HG03565 (cell line): ENCODE measurements around the gene TRIOBP.
"Not testable (repeated sequence)": the region's sequence is repeated elsewhere in the genome, so short reads cannot be mapped to it uniquely, and the experiment has no call there.

ENCODE experiments used
- ATAC-seq: cut with Tn5 transposase; IDR thresholded peaks from one replicate; pipeline ENCODE4 v1.9.1; 2021; ENCODE audit warnings: mild to moderate bottlenecking, moderate library complexity; ENCODE audit not compliant: unreplicated experiment

Gene TRIOBP

GRCh38 chr22:37696657-37697537 lies at the start of gene TRIOBP:
Gene TRIOBP (plus strand): TSS chr22:37697048. CDS start chr22:37701366, 4,318 bp downstream.
- no peak for ATAC-seq

GRCh38 chr22:37647317-37647716 lies 49.5 kb upstream of the TRIOBP start:
- no peak for ATAC-seq

- no peak for ATAC-seq
These were observed 48.9 kb upstream of the TRIOBP start for GRCh38 chr22:37647928-37648327.

GRCh38 chr22:37650463-37651136 lies 46.2 kb upstream of the TRIOBP start:
- no peak for ATAC-seq

GRCh38 chr22:37654563-37655251 lies 42.1 kb upstream of the TRIOBP start:
- no peak for ATAC-seq

GRCh38 chr22:37655252-37655563 lies 41.6 kb upstream of the TRIOBP start:
- no peak for ATAC-seq

- not testable (repeated sequence) for ATAC-seq
These were observed 40.3 kb upstream of the TRIOBP start for GRCh38 chr22:37656583-37656982.

GRCh38 chr22:37657590-37658132 lies 39.2 kb upstream of the TRIOBP start:
- no peak for ATAC-seq

- ATAC-seq = peak; percentile 70
These were observed 38.4 kb upstream of the TRIOBP start, which contains the start of gene PDXP for GRCh38 chr22:37658133-37659065. Gene PDXP (plus strand): TSS chr22:37658723. CDS start chr22:37658783, 60 bp downstream.

GRCh38 chr22:37659066-37659896 lies 37.6 kb upstream of the TRIOBP start:
- peak; percentile 3 for ATAC-seq

- ATAC-seq = no peak
These were observed 36.7 kb upstream of the TRIOBP start for GRCh38 chr22:37659897-37660708.

GRCh38 chr22:37660709-37661045 lies 36.2 kb upstream of the TRIOBP start:
- ATAC-seq = no peak

- ATAC-seq = no peak
These were observed 35.5 kb upstream of the TRIOBP start for GRCh38 chr22:37661160-37661924.

GRCh38 chr22:37662039-37662438 lies 34.8 kb upstream of the TRIOBP start:
- ATAC-seq = no peak

- ATAC-seq = no peak
These were observed 33.2 kb upstream of the TRIOBP start for GRCh38 chr22:37663521-37664140.

GRCh38 chr22:37664249-37665101 lies 32.4 kb upstream of the TRIOBP start:
- no peak for ATAC-seq
